Measurements from ENCODE around the gene PLD1.

Gene PLD1

GRCh38 chr3:171838218-171838720, 28.0 kb upstream of the PLD1 start:
- DNase-seq (ENCODE audit: low read depth in 2 of 2) = no peak

DNA sequence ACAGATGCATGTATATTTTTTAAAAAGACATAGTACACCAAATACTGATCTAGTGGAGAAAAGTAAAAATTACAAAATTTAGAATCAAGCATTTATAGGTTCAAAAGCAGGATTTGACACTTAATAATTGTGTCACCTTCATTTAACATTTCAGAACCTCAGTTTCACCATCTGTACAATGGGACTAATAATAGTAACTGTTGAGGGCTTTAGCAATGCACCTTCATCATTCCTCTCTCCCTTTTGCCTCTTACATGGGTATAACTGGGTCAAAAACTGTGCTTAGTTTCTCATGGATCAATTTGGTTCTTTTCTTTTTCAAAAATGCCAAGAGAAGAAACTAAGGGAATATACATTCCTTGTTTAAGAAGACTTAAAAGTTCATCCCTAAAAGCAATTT, 27.4 kb upstream of the PLD1 start:
- no peak for DNase-seq (ENCODE audit: low read depth in 2 of 2)

DNA sequence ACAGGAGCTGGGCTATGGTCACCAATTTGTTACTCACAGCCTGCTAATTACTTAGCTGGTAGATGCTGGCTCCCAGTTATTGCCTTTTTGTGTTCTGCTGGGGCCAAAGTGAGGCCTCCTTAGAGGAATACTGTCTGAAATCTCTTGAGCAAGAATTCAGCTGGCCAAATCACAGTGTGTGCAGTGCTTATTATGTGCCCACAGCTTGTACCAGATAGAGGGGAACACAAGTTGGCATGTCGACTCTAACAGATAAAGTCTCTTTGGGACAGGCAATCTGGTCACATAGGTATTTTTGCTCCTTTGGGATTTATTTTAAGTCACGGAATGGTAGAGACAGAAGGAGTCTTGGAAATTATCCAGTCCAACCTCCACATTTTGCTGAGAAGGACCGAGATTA, 26.6 kb upstream of the PLD1 start:
- DNase-seq (ENCODE audit: low read depth in 2 of 2) = no peak

- DNase-seq (ENCODE audit: low read depth in 2 of 2) = no peak
Observed at GRCh38 chr3:171835613-171836012, 25.3 kb upstream of the PLD1 start.

DNA sequence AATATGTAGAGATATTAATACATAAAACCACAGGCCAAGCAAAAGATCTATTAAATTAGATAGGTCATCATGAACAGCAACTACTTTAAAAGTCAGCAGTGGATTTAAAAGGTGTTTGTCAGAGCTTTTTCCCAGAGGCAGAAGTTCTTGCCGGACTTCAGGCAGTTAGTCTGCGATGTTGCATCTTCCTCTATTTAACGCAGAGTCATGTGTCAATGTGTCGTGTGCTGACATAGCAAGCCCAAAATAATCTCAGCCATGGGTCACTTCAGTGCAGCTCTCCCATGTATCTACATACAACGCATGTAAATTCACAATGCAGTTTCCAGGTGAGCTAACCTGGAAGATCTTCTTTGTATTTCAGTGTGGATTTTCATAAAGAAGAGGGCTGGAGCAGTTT, 24.8 kb upstream of the PLD1 start:
- no peak for DNase-seq (ENCODE audit: low read depth in 2 of 2)

DNA sequence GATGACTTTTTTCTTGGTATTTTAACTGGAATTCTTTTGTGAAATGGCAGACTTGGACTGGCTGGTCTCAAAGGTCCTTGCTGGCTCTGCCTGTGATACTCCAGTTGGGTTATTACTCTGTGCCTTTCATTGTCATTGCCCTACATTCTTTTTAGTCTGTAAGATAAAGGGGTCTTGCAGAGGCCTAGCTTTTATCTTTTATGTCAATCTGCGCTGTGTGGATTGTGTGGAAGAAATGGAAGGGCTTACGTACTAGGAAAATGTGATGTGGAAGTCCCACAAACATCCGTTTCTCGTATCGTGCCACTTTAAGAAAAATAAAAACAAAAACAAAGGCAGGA, 24.1 kb upstream of the PLD1 start:
- DNase-seq (ENCODE audit: low read depth in 2 of 2) = no peak

DNA sequence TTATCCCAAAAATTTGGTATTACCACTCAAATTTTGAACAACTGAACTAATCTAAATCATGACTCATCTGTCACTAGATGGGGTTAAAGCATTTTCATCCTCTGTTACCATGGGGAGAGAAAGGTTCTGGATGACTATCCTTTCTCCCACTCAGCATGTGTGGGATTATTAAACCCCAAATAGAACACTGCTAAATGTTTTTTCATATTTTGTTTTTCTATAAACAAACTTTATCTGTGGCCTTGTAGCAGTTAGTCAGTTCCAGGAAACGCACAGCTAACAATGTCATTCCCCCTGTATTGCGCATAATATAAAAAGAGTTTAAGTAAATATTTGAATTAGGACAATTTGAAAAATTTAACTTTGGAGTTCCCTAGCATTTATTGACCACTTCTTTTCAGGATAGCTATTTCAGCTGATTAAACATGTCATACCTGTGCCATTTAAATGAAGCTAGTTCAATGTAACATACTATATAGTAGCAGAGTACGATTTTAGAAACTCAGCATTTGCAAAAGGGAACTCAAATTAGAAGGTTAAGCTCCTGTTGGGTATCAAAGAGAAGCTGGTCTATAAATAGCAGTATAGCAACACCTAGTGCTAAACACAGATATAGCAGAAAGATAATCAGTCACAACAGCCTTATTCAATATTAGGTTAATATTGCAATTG, 23.6 kb upstream of the PLD1 start:
- DNase-seq (ENCODE audit: low read depth in 2 of 2) = no peak

DNA sequence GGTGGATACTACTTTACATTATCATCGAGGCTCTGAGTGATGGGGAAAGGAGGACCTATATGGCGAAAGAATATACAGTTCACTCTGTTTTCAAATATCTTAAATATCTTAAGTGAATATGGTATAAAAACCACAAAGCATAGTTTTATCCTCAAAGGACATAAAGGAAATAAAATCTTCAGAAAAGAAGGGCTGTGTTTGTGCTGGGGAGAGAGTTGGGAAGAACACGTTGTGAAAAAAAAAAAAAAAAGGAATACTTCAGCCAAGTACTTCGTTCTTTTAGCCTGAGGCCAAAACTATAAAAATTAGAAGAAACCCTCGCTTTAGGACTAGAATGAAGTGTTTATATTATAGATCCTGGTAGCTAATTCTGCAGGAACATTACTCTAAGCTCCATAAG, 22.7 kb upstream of the PLD1 start:
- DNase-seq (ENCODE audit: low read depth in 2 of 2) = no peak

DNA sequence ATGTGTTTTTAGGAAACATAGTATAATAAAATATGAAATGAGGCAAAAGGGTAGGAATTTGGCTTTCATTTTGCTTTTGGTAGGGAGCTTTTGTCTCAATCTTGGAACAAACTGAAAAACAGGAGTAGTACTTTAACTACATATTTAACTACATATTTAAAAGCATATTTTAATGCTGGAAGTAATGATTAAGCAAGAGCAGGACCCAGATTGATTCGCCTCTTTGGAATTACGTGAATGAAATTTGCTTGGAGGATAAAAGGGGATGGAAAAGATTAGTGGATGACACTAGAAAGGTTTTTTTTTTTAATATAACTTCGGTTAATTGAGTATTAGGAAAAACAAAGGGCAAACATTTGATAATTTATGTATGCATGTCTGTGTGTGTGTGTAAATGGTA, 21.7 kb upstream of the PLD1 start:
- DNase-seq (ENCODE audit: low read depth in 2 of 2) = no peak

DNA sequence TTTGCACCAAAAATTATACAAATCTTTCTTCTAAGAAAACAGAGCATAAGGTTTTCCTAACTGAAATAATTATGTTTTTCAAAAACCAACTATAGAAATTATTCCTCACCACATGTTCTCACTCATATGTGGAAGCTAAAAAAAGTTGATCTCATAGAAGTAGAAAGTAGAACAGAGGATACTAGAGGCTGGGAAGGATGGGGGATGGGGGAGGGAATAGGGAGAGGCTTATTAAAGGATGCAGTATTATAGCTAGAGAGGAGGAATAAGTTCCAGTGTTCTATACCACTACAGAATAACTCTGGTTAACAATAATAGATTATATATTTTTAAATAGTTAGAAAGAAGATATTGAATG, 20.2 kb upstream of the PLD1 start:
- no peak for DNase-seq (ENCODE audit: low read depth in 2 of 2)

DNA sequence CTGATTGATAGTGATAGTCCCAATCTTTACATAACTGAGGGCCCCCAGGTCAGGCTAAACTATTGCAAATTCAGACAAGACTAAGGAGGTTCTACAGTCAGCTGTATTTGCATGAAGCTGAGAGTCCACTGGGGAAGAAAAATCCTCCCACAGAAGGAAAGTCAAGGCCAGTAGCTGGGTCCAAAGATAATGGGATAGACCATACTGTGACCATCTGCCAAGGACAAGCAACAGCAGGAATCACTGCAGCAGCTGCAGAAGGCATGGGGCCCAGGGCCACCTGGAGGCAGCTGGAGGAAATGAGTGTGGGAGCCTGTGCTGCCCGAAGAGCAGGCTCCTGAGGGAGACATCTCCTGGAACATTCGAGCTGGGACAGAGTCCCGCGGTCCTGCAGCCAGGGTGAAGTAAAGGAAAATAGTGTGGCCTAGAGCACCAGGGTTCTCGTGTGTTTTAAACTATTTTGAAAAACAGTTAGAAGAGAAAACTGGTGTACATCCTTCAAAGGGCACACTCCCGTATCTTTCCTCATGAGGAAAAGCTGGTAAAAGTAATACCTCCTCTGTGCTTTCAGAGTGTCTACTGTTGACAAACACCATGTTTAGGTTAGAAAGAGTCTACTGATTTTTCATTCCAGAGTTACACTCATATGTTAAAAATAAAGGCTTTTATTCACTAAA, 19.7 kb upstream of the PLD1 start:
- no peak for DNase-seq (ENCODE audit: low read depth in 2 of 2)

DNA sequence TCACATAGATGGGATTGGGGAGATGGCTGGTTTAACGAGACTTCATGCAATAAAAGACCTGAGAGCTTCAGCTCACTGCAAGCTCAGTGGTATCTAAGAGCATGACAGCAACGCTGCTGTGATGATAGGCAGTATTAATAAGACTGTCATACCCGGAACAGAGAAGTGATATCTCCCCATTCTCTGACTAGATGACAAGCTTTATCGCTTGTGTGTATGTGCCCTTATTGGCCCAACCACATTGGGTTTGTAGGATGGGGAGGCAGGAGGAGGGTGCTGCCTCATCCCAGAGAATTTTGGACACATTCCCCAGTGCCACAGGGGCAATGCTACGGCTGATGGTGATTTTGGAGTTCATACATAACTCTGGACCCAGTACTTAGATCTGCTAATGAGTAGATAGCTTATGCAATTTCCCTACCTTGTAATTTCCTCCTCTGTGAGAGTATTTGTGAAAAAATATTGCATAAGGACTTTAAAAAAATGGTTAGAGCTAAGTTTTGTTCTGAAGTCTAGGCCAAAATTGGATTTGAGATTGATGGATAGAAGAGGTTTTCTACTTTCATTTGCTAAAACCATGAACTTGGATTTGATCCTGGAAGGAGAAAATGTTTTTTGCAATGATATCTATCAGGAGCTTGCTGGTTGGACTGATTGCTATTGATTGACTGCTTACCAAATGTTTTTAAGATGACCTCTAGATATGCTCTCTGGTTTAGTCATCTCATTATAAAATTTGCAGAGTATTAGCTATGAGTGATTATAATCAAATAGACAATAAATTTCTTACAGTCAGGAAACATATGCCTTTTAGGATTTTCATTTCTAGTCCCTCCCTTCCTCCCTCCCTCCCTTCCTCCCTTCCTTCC, 18.9 kb upstream of the PLD1 start:
- no peak for DNase-seq (ENCODE audit: low read depth in 2 of 2)

GRCh38 chr3:171827836-171828458, 17.7 kb upstream of the PLD1 start:
- no peak for DNase-seq (ENCODE audit: low read depth in 2 of 2)

- DNase-seq (ENCODE audit: low read depth in 2 of 2) = no peak
Observed at GRCh38 chr3:171827385-171827784, 17.1 kb upstream of the PLD1 start.

DNA sequence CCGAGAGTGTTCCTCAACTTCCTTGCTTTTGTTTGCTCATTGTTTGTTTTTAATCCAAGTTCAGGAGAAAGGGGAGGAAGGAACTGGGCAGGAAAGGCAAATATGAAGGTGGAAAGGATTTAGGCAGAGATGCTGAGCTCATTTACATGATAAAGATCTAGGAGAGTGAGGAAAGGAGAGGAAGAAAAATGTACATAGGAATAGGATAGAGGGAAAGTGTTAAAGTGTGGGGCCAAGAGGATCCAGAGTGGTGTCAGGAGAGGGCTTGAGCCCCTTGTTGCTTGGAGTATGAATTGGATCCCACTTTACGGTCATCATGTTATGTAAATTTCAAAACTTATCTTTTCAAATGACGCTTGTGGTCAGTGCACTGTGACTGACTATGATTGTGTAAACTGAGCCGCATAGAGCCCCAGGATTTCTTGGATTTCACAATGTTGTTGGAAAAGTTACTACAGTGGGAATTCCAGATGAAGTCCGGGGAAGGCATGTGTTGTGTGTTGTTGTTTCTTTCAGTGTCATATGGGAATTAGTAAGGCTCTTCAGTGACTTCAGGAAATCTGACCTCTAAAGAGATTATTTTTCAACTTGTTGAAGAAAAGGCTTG, 15.0 kb upstream of the PLD1 start:
- DNase-seq (ENCODE audit: low read depth in 2 of 2) = no peak

GRCh38 chr3:171824824-171825221, 14.5 kb upstream of the PLD1 start:
- DNase-seq (ENCODE audit: low read depth in 2 of 2) = no peak

DNA sequence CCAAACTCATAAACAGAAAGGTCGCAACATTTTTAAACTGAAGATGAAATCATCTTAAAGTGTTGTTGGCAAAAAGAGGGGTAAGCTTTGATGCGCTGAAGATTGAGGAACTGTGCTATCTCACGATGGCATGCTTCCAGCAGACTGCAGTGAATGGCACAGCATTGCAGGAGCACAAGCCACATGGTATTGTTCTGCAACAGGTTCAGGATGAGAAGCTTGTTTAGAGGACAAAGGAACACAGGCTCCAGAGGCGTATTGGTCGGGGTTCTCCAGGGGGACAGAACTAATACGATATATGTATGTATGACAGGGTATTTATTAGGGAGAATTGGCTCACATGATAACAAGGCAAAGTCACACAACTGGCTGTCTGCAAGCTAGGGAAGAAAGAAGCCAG, 13.8 kb upstream of the PLD1 start:
- no peak for DNase-seq (ENCODE audit: low read depth in 2 of 2)

- DNase-seq (ENCODE audit: low read depth in 2 of 2) = no peak
Observed at GRCh38 chr3:171822431-171823106, 12.3 kb upstream of the PLD1 start.

- DNase-seq (ENCODE audit: low read depth in 2 of 2) = no peak
Observed at GRCh38 chr3:171821778-171822358, 11.6 kb upstream of the PLD1 start.

- DNase-seq (ENCODE audit: low read depth in 2 of 2) = no peak
Observed at GRCh38 chr3:171821044-171821443, 10.8 kb upstream of the PLD1 start.
